LNCAP (cell line): ENCODE measurements around the gene NKD2.

ENCODE experiments used
- CTCF ChIP-seq: fragments of 450-650 bp; IDR thresholded peaks from 2 replicates; pipeline ENCODE4 v1.5.1; 2017; ENCODE audit warnings: mild to moderate bottlenecking

Gene NKD2

GRCh38 chr5:1017056-1017455 is 8.5 kb downstream of the NKD2 start:
- TF ChIP-seq CTCF = no peak

- TF ChIP-seq CTCF = no peak
Measured at GRCh38 chr5:1017691-1018455, 9.3 kb downstream of the NKD2 start.

- TF ChIP-seq CTCF = no peak
Measured at GRCh38 chr5:1018596-1018995, 10.0 kb downstream of the NKD2 start.

- no peak for TF ChIP-seq CTCF
Measured at GRCh38 chr5:1019001-1019905, 10.7 kb downstream of the NKD2 start.

- no peak for TF ChIP-seq CTCF
Measured at GRCh38 chr5:1020452-1020961, 11.9 kb downstream of the NKD2 start.

- TF ChIP-seq CTCF = no peak
Measured at GRCh38 chr5:1021136-1021968, 12.8 kb downstream of the NKD2 start.
